A549 (cell line): ENCODE measurements around the gene GCLC.

Source experiments
- HOXA7 ChIP-seq: fragments of 250-450 bp; sonication (Bioruptor Pico); IDR thresholded peaks from 2 replicates; pipeline ENCODE4 v1.5.0; 2020; ENCODE audit warnings: mild to moderate bottlenecking, moderate library complexity
- POLR2A ChIP-seq: IDR thresholded peaks from 2 replicates; pipeline ENCODE4 v1.6.1; 2012; ENCODE audit warnings: mild to moderate bottlenecking, low read length
- SMC3 ChIP-seq: fragments of >200 bp; sonication (Bioruptor Twin); formaldehyde crosslinking; IDR thresholded peaks from 3 replicates; pipeline ENCODE4 v1.6.1; 2018; ENCODE audit warnings: inconsistent platforms
- ZFP36 ChIP-seq: fragments of 450-650 bp; IDR thresholded peaks from 2 replicates; pipeline ENCODE4 v1.6.1; 2014; ENCODE audit warnings: borderline replicate concordance; ENCODE audit not compliant: partially characterized antibody
- ZSCAN20 ChIP-seq: fragments of 250-450 bp; sonication (Bioruptor Pico); IDR thresholded peaks from 2 replicates; pipeline ENCODE4 v1.8.0; 2022; ENCODE audit warnings: mild to moderate bottlenecking, moderate library complexity
- TF ChIP-seq, protein P1 (sequence below): fragments of >200 bp; sonication (Bioruptor Twin); formaldehyde crosslinking; IDR thresholded peaks from 3 replicates; pipeline ENCODE4 v1.5.1; 2016
- TF ChIP-seq, protein P2 (sequence below): fragments of >200 bp; sonication (Bioruptor Twin); formaldehyde crosslinking; IDR thresholded peaks from 3 replicates; pipeline ENCODE4 v1.6.1; 2016
- TF ChIP-seq, protein P3 (sequence below): fragments of 250-450 bp; sonication (Bioruptor Pico); IDR thresholded peaks from 2 replicates; pipeline ENCODE4 v1.5.0; 2021; ENCODE audit warnings: mild to moderate bottlenecking, moderate library complexity, borderline replicate concordance
- TF ChIP-seq, protein P4 (sequence below): IDR thresholded peaks from 2 replicates; pipeline ENCODE4 v1.6.1; 2012; ENCODE audit warnings: low read depth, borderline replicate concordance

DNA sequence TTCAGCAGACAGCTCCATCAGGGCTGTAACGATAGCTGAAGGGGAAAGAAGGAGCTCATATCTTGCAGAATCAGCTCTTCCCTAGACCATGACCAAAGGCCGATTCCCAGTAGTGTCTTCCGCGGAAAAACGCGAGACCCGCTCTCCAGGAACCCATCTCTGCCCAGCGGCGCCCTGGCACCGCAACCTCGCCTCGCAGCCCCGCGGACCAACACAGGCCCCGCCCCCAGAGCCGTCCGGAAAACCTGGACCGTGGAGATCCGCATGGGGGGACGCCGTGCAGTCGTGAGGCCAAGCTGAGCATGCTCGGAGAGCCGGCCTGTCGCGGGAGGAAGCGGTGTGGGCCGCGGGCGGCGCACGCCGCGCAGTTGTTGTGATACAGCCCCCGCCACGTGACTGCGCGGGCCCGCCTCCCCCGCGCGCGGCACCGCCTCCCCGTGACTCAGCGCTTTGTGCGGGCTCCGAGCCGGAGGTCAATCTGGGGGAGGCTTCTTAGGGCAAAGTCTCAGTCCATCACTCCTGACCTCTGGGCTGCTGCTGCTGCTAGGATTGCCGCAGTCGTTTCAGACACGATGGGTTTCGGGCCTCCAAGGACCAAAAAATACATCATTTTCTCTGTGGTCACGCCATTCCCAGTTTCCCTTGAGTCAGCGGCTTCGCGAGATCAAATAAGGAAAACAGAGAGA, 3.1 kb upstream of the GCLC start:
- TF ChIP-seq ZSCAN20 (CRISPR knock-in tag) (no peak), ZFP36 (no peak), POLR2A (peak; percentile 47; the same call in 1 of the 2 replicates), HOXA7 (no peak), SMC3 (peak; percentile 32; the same call in 1 of the 3 replicates)
- TF ChIP-seq, protein P1, sequence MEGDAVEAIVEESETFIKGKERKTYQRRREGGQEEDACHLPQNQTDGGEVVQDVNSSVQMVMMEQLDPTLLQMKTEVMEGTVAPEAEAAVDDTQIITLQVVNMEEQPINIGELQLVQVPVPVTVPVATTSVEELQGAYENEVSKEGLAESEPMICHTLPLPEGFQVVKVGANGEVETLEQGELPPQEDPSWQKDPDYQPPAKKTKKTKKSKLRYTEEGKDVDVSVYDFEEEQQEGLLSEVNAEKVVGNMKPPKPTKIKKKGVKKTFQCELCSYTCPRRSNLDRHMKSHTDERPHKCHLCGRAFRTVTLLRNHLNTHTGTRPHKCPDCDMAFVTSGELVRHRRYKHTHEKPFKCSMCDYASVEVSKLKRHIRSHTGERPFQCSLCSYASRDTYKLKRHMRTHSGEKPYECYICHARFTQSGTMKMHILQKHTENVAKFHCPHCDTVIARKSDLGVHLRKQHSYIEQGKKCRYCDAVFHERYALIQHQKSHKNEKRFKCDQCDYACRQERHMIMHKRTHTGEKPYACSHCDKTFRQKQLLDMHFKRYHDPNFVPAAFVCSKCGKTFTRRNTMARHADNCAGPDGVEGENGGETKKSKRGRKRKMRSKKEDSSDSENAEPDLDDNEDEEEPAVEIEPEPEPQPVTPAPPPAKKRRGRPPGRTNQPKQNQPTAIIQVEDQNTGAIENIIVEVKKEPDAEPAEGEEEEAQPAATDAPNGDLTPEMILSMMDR, result no peak
- TF ChIP-seq, protein P2, sequence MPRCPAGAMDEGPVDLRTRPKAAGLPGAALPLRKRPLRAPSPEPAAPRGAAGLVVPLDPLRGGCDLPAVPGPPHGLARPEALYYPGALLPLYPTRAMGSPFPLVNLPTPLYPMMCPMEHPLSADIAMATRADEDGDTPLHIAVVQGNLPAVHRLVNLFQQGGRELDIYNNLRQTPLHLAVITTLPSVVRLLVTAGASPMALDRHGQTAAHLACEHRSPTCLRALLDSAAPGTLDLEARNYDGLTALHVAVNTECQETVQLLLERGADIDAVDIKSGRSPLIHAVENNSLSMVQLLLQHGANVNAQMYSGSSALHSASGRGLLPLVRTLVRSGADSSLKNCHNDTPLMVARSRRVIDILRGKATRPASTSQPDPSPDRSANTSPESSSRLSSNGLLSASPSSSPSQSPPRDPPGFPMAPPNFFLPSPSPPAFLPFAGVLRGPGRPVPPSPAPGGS, result 0 out of 3 replicates have a peak, but pooled peaks have one; percentile 17
- TF ChIP-seq, protein P3, sequence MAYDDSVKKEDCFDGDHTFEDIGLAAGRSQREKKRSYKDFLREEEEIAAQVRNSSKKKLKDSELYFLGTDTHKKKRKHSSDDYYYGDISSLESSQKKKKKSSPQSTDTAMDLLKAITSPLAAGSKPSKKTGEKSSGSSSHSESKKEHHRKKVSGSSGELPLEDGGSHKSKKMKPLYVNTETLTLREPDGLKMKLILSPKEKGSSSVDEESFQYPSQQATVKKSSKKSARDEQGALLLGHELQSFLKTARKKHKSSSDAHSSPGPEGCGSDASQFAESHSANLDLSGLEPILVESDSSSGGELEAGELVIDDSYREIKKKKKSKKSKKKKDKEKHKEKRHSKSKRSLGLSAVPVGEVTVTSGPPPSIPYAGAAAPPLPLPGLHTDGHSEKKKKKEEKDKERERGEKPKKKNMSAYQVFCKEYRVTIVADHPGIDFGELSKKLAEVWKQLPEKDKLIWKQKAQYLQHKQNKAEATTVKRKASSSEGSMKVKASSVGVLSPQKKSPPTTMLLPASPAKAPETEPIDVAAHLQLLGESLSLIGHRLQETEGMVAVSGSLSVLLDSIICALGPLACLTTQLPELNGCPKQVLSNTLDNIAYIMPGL (CRISPR knock-in tag), result no peak
- TF ChIP-seq, protein P4, sequence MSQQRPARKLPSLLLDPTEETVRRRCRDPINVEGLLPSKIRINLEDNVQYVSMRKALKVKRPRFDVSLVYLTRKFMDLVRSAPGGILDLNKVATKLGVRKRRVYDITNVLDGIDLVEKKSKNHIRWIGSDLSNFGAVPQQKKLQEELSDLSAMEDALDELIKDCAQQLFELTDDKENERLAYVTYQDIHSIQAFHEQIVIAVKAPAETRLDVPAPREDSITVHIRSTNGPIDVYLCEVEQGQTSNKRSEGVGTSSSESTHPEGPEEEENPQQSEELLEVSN, result peak; percentile 68; the same call in 1 of the 2 replicates
